GM19395 (cell line): ENCODE results near the gene KIFC3.
"Not testable (repeated sequence)": the region's sequence is repeated elsewhere in the genome, so short reads cannot be mapped to it uniquely, and the experiment has no call there.

ENCODE experiments used
- ATAC-seq: cut with Tn5 transposase; IDR thresholded peaks from one replicate; pipeline ENCODE4 v1.9.1; 2021; ENCODE audit warnings: mild to moderate bottlenecking, moderate library complexity; ENCODE audit not compliant: unreplicated experiment

Gene KIFC3

GRCh38 chr16:57725554-57725953, 76.7 kb downstream of the KIFC3 start:
- ATAC-seq, result no peak

DNA sequence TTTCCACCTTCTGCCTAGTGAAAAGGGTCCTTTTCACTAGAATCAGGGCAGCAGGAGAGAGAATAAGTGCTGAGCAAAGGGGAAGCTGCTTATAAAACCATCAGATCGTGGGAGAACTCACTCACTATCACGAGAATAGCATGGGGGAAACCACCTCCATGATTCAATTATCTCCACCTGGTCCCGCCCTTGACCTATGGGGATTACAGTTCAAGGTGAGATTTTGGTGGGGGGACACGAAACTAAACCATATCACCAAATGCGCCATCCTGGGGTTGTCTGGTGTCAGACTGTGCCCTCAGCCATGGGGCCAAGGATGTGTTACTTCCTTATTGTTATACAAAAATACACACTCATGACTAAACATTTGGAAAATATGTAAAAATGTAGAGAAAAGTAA, 77.1 kb downstream of the KIFC3 start:
- ATAC-seq, result no peak

DNA sequence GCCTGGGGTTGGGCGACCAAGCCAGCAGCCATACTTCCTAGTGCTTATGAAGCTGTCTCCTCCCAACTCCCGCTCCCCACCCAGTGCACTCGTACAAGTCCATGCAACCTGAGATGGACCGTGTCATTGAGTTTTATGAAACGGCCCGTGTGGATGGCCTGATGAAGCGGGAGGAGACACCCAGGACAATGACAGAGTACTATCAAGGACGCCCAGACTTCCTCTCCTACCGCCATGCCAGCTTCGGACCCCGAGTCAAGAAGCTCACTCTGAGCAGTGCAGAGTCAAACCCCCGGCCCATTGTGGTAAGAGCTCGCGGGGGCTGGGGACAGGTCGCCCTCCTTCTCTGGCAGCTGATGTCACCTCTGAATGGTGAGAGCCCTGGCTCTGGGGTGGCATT, 77.8 kb downstream of the KIFC3 start:
- no peak for ATAC-seq

- no peak for ATAC-seq
These were observed 79.1 kb downstream of the KIFC3 start for GRCh38 chr16:57723170-57723569.

DNA sequence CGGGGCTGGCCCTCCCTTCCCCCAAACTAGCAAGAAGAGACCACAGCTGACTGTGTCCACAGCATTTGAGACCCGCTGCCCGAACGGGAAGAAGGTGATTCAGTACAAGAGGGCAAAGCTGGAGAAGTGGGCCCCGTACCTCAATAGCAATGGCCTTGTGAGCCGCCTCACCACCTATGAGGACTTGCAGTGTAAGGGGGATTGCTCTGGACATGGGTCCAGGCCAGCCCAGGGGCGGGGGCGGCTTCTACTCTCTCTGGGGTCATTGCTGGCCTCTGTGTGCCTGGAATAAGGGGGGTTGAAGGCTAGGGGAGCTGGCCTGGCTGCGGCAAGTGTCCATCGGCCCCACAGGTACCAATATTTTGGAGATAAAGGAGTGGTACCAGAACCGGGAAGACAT, 79.6 kb downstream of the KIFC3 start:
- ATAC-seq, result no peak

DNA sequence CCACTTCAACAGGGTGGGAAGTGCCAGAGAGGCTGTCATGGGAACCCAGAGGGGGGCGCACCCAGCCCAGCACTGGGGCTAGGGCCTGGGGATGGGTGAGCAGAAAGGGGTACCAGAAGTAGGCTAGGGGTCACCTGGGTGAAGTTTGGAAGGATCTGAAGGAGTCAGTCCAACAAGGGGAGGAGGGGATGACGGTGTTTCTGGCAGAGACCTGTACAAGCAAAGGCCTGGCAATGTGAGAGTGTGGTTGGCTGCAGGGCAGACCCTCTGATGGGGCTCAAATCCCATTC, 80.1 kb downstream of the KIFC3 start:
- no peak for ATAC-seq

- no peak for ATAC-seq
These were observed 80.7 kb downstream of the KIFC3 start for GRCh38 chr16:57721356-57722209.

DNA sequence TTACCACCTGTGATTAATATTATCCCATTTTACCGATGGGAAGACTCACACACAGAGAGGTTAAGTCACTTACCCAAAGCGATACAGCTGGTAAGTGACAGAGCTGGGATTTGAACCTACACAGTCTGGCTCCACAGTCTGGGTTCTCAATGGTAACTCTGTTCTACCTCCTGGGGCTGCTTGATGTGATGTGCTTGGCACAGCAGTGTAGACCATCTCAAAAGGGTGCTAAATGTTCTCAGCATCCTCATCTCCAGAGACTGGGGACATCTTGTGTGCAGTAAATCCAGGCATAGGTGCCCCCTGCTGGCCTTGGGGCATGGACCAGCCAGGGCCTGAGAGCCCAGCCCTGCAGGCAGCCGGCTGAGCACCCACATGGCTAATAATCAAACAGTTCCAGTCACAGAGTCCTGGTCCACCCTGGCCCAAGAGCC, 82.1 kb downstream of the KIFC3 start:
- no peak for ATAC-seq

- no peak for ATAC-seq
These were observed 88.2 kb downstream of the KIFC3 start for GRCh38 chr16:57714047-57714446.

GRCh38 chr16:57713596-57713995, 88.7 kb downstream of the KIFC3 start:
- ATAC-seq, result no peak

DNA sequence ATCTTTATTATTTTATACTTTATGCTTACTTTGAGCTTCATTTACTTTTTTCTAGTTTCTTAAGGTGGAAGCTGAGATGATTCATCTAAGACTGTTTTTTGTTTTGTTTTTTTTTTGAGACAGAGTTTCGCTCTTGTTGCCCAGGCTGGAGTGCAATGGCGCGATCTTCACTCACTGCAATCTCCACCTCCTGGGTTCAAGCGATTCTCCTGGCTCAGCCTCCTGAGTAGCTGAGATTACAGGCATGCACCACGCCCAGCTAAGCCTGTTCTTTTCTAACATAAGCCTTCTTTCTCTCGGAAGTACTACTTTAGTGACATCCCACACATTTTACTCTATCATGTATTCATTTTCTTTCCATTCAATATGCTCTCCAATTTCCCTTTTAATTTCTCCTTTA, 89.7 kb downstream of the KIFC3 start:
- ATAC-seq, result not testable (repeated sequence)

- ATAC-seq, result no peak
These were observed 90.3 kb downstream of the KIFC3 start for GRCh38 chr16:57711993-57712392.

DNA sequence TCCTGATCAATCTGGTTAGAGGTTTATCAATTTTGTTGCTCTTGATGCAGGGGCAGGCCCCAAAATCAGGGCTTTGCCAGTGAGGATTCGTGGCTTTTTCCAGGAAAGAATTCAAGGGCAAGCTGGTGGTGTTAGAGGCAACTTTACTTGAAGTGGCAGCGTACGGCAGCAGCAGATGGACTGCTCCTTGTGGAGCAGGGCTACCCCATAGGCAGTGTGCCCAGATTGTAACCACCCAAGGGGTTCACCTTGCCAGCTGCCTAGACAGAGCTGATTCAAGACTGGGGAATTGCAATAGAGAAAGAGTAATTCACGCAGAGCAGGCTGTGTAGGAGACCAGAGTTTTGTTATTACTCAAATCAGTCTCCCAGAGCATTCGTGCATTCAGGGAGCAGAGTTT, 90.9 kb downstream of the KIFC3 start:
- no peak for ATAC-seq

- ATAC-seq, result no peak
These were observed 92.6 kb downstream of the KIFC3 start for GRCh38 chr16:57709663-57710062.
